Hematopoietic multipotent progenitor cell treated with erythropoietin and hydrocortisone succinate and interleukin-3 and kit ligand, for 17 days (in vitro differentiated cells): ENCODE measurements around the gene SCTR.
"Not testable (repeated sequence)": the region's sequence is repeated elsewhere in the genome, so short reads cannot be mapped to it uniquely, and the experiment has no call there.

ENCODE experiments used
- DNase-seq: peaks from one replicate; pipeline ENCODE4 v3.0.0-alpha.2; 2015; ENCODE audit warnings: low spot score

Gene SCTR

GRCh38 chr2:119407430-119408220, 116.7 kb downstream of the SCTR start:
- DNase-seq, result peak; percentile 40

- no peak for DNase-seq
These were observed 119.1 kb downstream of the SCTR start for GRCh38 chr2:119405151-119405550.

GRCh38 chr2:119403618-119404017, 120.7 kb downstream of the SCTR start:
- DNase-seq, result not testable (repeated sequence)

GRCh38 chr2:119402645-119403560, 121.4 kb downstream of the SCTR start:
- no peak for DNase-seq

GRCh38 chr2:119402106-119402505, 122.2 kb downstream of the SCTR start:
- no peak for DNase-seq

GRCh38 chr2:119397196-119397595, 127.1 kb downstream of the SCTR start:
- DNase-seq, result no peak

GRCh38 chr2:119393971-119394748, 130.1 kb downstream of the SCTR start:
- DNase-seq, result no peak
